ENCODE results near the gene MAPT. TPM values are rescaled to one million over a fixed set of nuclear protein-coding genes. Genes with fewer than 3 reads are reported as not detected.

The MAPT gene
- total and polyA plus RNA-seq, 2 of the 13 experiments (the other 11 are each of a cell fraction or from before 2014, with no cell fraction given): 2.1 to 2.8 TPM

DNA sequence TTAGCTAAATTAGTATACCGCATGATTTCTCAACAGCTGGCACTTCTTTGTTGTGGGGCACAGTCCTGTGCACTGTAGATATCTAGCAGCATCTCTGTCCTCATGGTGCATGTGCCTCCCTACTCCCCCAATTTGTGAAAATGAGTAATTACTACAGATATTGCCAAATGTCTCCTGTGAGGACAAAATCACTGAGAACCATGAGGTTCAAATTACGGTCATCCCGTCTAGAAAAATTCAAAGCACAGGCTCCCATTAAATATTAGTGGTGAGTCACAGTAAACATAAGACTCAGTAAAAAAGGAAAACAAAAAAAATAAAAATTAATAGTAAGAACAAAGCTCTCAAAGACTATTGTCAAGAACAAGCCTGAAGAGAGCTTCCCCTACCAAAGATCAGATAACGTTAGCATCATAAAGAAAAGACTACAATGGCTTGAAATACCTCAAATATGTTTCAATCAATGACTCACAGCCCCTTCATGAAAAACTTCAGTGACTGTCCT, 162.5 kb downstream of the MAPT start:
- CTCF ChIA-PET (ENCODE audit: low intra/inter-chr PET ratio, low total read pairs): no interaction called here
- Histone ChIP-seq H3K4me3 (replicated peaks in 1 of 3; ENCODE audit: insufficient read depth in 1 of 3, low read depth in 2 of 3, low read length in 3 of 3) (no peak overlapping the region), H3K9ac (ENCODE audit: insufficient read depth, low read depth, low read length) (no peak overlapping the region), H3K27ac (ENCODE audit: extremely low read length, insufficient read depth, low read length) (no peak overlapping the region), H3K9me3 (ENCODE audit: low read length) (no peaks in the 10 kb centered on the region), H3K27me3 (ENCODE audit: control insufficient read depth in 1 of 2, insufficient read depth in 2 of 2, low read length in 2 of 2) (no peaks in the 10 kb centered on the region), H2AFZ (ENCODE audit: low read length) (no peak overlapping the region), H3K4me1 (ENCODE audit: insufficient read depth, low read length) (peaks cover 7% of the 10 kb centered on the region), H3K79me2 (ENCODE audit: insufficient read depth, low read length) (no peaks in the 10 kb centered on the region), H4K20me1 (ENCODE audit: insufficient read depth, low read length) (no peaks in the 10 kb centered on the region; the same call in 1 of the 2 replicates), H3K36me3 (replicated peaks in 1 of 2; ENCODE audit: control insufficient read depth in 1 of 2, insufficient read depth in 2 of 2, low read length in 2 of 2) (peaks cover 9 to 56% of the 10 kb centered on the region in 2 experiments), H3K4me2 (ENCODE audit: low read depth, low read length) (no peak overlapping the region)
- TF ChIP-seq MTF2 (CRISPR knock-in tag; IDR thresholded peaks at IDR 0.05; ENCODE audit: borderline replicate concordance) (no peak), ZNF589 (CRISPR knock-in tag; conservative IDR thresholded peaks at IDR 0.05) (no peak), NBN (conservative IDR thresholded peaks at IDR 0.05) (no peak), KMT2A (CRISPR knock-in tag; IDR thresholded peaks at IDR 0.05) (no peak), RBM22 (optimal IDR thresholded peaks at IDR 0.05; ENCODE audit: low read length) (peak; percentile 20), ZNF138 (CRISPR knock-in tag; IDR thresholded peaks at IDR 0.05; ENCODE audit: low read depth) (no peak), ZFX (CRISPR knock-in tag; IDR thresholded peaks at IDR 0.05; ENCODE audit: low read depth) (no peak), ZEB1 (IDR thresholded peaks at IDR 0.05; ENCODE audit: insufficient replicate concordance, low read depth) (no peak), CENPT (CRISPR knock-in tag; IDR thresholded peaks at IDR 0.05; ENCODE audit: low read depth) (no peak)
- no TSS peak for BruUV-seq (replicated peaks)
- POLR2A ChIA-PET: no interaction called here
- FAIRE-seq (no peak), DNase-seq (ENCODE audit: low spot score) (no peak), ATAC-seq (no peak)
- intact Hi-C loops (cut with micrococcal nuclease; ENCODE audit: unreplicated experiment): no loop called here
- in situ Hi-C loops (cut with HindIII; ENCODE audit: extremely low pct_ligation_motif_present, low pct_unique_long_range_greater_than_20kb): no loop called here
- 88% methylated on average over 4 of the region's 4 CpGs for WGBS (ENCODE audit: low lambda C conversion rate)

DNA sequence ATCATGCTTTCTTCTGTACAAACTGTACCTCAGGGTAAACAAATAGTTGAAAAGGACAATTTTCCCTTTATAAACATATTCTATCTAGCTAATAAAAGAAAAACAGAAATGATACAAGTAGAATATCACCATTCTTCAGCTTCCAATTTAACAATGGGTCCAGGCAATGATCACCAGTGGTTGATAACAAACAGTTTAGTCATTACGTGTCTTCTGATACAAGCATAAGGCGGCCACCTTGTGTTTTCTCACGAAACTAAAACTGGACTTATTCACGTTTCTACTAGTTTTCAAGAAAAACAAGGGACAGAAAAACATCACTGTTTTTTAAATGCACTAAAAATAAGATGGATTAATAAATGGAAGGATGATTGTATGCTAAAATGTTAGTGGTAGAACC, 163.0 kb downstream of the MAPT start:
- no peak for DNase-seq (ENCODE audit: low spot score)
- in situ Hi-C loops (cut with HindIII; ENCODE audit: extremely low pct_ligation_motif_present, low pct_unique_long_range_greater_than_20kb): no loop called here
- TF ChIP-seq FOXA3 (CRISPR knock-in tag; IDR thresholded peaks at IDR 0.05) (no peak), ZNF207 (IDR thresholded peaks at IDR 0.05; ENCODE audit: borderline replicate concordance) (no peak), ZNF121 (CRISPR knock-in tag; IDR thresholded peaks at IDR 0.05) (no peak), ZNF816 (CRISPR knock-in tag; IDR thresholded peaks at IDR 0.05; ENCODE audit: borderline replicate concordance) (no peak), HES4 (CRISPR knock-in tag; IDR thresholded peaks at IDR 0.05; ENCODE audit: borderline replicate concordance) (no peak), PLRG1 (conservative IDR thresholded peaks at IDR 0.05) (no peak)
- TF ChIP-seq, protein P1, sequence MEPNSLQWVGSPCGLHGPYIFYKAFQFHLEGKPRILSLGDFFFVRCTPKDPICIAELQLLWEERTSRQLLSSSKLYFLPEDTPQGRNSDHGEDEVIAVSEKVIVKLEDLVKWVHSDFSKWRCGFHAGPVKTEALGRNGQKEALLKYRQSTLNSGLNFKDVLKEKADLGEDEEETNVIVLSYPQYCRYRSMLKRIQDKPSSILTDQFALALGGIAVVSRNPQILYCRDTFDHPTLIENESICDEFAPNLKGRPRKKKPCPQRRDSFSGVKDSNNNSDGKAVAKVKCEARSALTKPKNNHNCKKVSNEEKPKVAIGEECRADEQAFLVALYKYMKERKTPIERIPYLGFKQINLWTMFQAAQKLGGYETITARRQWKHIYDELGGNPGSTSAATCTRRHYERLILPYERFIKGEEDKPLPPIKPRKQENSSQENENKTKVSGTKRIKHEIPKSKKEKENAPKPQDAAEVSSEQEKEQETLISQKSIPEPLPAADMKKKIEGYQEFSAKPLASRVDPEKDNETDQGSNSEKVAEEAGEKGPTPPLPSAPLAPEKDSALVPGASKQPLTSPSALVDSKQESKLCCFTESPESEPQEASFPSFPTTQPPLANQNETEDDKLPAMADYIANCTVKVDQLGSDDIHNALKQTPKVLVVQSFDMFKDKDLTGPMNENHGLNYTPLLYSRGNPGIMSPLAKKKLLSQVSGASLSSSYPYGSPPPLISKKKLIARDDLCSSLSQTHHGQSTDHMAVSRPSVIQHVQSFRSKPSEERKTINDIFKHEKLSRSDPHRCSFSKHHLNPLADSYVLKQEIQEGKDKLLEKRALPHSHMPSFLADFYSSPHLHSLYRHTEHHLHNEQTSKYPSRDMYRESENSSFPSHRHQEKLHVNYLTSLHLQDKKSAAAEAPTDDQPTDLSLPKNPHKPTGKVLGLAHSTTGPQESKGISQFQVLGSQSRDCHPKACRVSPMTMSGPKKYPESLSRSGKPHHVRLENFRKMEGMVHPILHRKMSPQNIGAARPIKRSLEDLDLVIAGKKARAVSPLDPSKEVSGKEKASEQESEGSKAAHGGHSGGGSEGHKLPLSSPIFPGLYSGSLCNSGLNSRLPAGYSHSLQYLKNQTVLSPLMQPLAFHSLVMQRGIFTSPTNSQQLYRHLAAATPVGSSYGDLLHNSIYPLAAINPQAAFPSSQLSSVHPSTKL (CRISPR knock-in tag; IDR thresholded peaks at IDR 0.05): no peak
- TF ChIP-seq, protein P2, sequence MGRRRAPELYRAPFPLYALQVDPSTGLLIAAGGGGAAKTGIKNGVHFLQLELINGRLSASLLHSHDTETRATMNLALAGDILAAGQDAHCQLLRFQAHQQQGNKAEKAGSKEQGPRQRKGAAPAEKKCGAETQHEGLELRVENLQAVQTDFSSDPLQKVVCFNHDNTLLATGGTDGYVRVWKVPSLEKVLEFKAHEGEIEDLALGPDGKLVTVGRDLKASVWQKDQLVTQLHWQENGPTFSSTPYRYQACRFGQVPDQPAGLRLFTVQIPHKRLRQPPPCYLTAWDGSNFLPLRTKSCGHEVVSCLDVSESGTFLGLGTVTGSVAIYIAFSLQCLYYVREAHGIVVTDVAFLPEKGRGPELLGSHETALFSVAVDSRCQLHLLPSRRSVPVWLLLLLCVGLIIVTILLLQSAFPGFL (CRISPR knock-in tag; IDR thresholded peaks at IDR 0.05): no peak

More for the DNA sequence above, 163.0 kb downstream of the MAPT start:
- no TSS peak for BruUV-seq (replicated peaks)
- CTCF ChIA-PET (ENCODE audit: low intra/inter-chr PET ratio, low total read pairs): no interaction called here
- H3K4me3 ChIP-seq (replicated peaks in 1 of 3; ENCODE audit: insufficient read depth in 1 of 3, low read depth in 2 of 3, low read length in 3 of 3): no peak overlapping the region
- H3K36me3 ChIP-seq (replicated peaks in 1 of 2; ENCODE audit: control insufficient read depth in 1 of 2, insufficient read depth in 2 of 2, low read length in 2 of 2): peaks cover 9 to 55% of the 10 kb centered on the region in 2 experiments
- no peak for ATAC-seq
- H3K27me3 ChIP-seq (ENCODE audit: control insufficient read depth in 1 of 2, insufficient read depth in 2 of 2, low read length in 2 of 2): no peaks in the 10 kb centered on the region
- intact Hi-C loops (cut with micrococcal nuclease; ENCODE audit: unreplicated experiment): no loop called here
- no peak overlapping the region for H3K9ac ChIP-seq (ENCODE audit: insufficient read depth, low read depth, low read length)
- H2AFZ ChIP-seq (ENCODE audit: low read length): no peak overlapping the region
- H3K27ac ChIP-seq (ENCODE audit: extremely low read length, insufficient read depth, low read length): no peak overlapping the region
- H3K4me2 ChIP-seq (ENCODE audit: low read depth, low read length): no peak overlapping the region
- no peaks in the 10 kb centered on the region for H3K79me2 ChIP-seq (ENCODE audit: insufficient read depth, low read length)
- no peak for FAIRE-seq
- 97% methylated on average over 4 of the region's 4 CpGs for WGBS (ENCODE audit: low lambda C conversion rate)
- peaks cover 2% of the 10 kb centered on the region for H3K4me1 ChIP-seq (ENCODE audit: insufficient read depth, low read length)
- no peaks in the 10 kb centered on the region; the same call in 1 of the 2 replicates for H4K20me1 ChIP-seq (ENCODE audit: insufficient read depth, low read length)
- POLR2A ChIA-PET: no interaction called here
- no peaks in the 10 kb centered on the region for H3K9me3 ChIP-seq (ENCODE audit: low read length)

Data from HepG2 (cell line).